Midbrain (tissue), 1 donor: ENCODE data around the gene RINL.

Experiments used
- DNase-seq: peaks from one replicate; lab custom pipeline; 2025; lab: John Stamatoyannopoulos, UW

Gene RINL

GRCh38 chr19:38849147-38849859, 28.8 kb downstream of the RINL start:
- peak; percentile 93 for DNase-seq

GRCh38 chr19:38848299-38849146, 29.6 kb downstream of the RINL start:
- no peak for DNase-seq

GRCh38 chr19:38846097-38846496, 32.0 kb downstream of the RINL start:
- no peak for DNase-seq

- no peak for DNase-seq
These were observed 32.6 kb downstream of the RINL start for GRCh38 chr19:38845374-38846024.

GRCh38 chr19:38844093-38844686, 33.9 kb downstream of the RINL start:
- no peak for DNase-seq

- no peak for DNase-seq
These were observed 34.8 kb downstream of the RINL start for GRCh38 chr19:38843175-38843758.

GRCh38 chr19:38842439-38843174, 35.5 kb downstream of the RINL start:
- no peak for DNase-seq

GRCh38 chr19:38841787-38842438, 36.2 kb downstream of the RINL start:
- no peak for DNase-seq

GRCh38 chr19:38841180-38841766, 36.8 kb downstream of the RINL start:
- DNase-seq: no peak

GRCh38 chr19:38840583-38840968, 37.5 kb downstream of the RINL start:
- no peak for DNase-seq

- DNase-seq: no peak
These were observed 38.1 kb downstream of the RINL start for GRCh38 chr19:38839816-38840582.

GRCh38 chr19:38838986-38839761, 38.9 kb downstream of the RINL start:
- DNase-seq: no peak

GRCh38 chr19:38838208-38838985, 39.7 kb downstream of the RINL start:
- DNase-seq: no peak

GRCh38 chr19:38837656-38838121, 40.4 kb downstream of the RINL start:
- DNase-seq: no peak

GRCh38 chr19:38836983-38837626, 41.0 kb downstream of the RINL start:
- no peak for DNase-seq

- DNase-seq: no peak
These were observed 41.7 kb downstream of the RINL start for GRCh38 chr19:38836159-38836982.
